HuH-7 (cell line): ENCODE results near the gene PITPNC1.
"Not testable (repeated sequence)": the region's sequence is repeated elsewhere in the genome, so short reads cannot be mapped to it uniquely, and the experiment has no call there.

Experiments used
- DNase-seq: peaks from one replicate; pipeline ENCODE4 v3.0.0; 2011; ENCODE audit warnings: low spot score

Gene PITPNC1

DNA sequence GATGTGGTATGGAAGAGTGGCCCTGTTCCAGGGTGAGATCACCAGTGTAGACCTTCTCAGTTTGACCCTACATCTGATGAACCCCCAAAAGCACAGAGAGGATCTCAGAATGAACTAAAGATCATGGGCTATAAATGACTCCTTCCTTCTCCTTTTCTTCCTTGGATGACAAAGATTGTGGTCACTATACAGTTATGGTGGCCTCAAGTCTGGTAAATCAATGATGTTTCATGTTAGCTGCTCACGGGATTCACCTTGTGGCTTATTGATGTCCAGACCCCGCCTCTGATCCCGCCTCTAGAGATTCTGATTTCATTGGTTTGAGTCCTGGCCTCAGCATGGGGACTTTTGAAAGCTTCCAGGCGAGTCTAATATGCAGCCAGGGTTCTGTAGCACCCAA is 112.2 kb downstream of the PITPNC1 start:
- no peak for DNase-seq

DNA sequence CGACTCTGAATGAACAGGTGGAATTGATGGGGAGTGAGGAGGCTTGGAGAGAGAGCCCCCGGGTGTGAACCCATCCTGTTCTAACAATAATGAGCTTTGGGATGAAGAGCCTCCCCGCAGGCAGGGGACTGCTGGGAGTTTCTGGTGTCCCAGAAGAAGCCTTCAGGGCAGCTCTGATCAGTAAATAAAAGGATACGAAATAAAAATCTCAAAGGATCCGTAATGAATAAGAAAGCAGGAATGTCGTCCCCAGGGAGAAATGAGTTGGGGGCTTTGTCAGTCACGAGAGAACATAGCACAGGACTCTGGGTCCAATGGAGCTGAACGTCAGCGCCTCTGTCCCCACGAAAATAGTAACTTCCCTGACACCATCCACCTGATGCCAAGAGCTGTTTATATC is 113.4 kb downstream of the PITPNC1 start:
- DNase-seq: no peak

DNA sequence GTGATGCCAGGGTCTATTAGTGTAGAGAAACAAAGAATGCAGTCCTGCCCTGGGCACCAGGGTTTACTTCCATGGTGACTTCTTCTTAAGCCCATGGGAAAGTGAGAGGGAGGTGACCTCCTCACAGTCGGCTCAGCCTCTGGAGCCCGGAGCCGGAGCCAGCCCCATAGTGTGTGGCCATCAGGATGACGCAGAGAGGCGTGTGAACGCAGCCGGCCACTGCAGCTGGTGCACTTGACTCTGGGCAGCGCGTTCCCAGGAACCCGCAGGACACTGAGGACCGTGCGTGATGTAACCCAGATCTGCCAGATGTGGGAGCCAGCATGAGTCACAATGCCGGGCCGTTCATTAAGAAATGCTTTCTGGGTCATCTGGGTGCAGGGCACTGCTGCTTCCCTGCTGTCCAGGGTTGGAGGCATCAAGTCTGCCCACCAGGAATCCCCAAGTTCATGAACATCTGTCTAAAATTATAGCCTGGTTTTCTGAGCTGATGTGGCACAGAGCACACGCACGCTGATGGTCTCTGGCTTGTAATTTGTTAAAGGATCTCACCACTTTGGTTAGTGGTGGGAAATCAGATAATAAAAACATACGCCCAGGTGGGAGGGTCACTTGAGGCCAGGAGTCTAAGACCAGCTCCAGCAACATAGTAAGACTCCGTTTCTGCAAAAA is 114.1 kb downstream of the PITPNC1 start:
- no peak for DNase-seq

DNA sequence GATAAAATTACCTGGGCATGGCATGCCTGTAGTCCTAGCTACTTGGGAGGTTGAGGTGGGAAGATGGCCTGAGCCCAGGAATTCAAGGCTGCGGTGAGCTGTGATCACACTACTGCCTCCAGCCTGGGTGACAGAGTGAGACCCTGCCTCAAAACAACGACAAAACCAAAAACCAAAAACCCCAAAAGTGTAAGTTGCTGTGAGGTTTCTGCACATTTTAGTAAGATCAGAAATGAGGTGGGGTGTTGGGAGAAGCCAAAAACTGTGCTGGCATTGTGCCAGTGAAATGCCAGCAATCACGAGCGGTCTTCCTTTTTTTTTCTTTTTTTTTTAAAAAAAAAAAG is 114.6 kb downstream of the PITPNC1 start:
- no peak for DNase-seq

DNA sequence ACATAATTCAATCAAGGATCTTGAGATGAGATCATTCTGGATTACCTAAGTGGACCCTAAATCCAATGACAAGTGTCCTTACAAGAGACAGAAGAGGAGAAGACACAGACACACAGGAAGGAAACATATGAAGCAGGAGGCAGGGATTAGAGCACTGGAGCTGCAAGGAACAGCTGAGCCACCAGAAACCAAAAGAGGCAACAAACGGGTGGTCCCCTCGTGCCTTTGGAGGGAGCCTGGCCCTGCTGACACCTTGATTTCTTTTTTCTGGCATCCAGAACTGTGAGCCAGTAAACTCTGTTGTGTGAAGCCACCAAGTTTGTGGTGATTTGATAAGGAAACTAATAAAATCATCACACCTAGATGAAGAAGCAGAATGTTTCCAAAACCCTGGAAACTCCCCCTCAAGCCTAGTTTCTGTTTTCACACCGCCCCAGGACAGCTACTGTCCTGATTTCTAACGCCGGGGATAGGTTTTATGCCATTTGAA is 115.2 kb downstream of the PITPNC1 start:
- DNase-seq: no peak

DNA sequence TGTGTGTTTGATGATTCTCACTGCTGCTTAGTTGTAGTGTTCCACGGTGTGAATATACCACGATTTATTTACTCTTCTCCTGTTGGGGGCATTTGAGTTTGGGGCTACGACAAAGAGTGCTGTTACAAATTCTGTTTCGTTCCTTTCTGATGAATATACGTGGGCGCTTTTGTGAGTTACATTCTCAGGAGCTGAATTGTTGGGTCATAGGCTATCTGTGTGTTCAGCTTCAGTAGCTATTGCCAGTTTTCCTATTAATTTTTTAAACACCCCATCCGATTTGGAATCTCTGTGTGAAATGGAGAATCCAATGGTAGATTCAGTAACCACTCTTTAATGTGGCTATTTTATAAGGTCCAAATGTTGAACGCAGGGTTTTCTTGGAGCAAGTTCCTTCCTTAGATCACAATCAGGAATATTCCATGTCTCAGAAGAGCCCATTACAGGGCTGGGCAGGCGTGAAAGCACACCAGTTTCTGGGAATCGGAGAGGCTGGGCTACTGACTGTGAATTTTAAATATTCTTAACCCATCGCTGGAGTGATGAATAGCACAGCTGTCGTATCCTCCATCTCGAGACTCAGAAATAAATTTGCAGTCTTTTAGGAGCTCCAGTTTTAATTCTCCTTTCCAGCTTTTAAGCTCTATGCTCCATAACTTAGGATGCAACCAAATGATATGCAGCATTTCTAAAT is 115.9 kb downstream of the PITPNC1 start:
- DNase-seq: no peak

DNA sequence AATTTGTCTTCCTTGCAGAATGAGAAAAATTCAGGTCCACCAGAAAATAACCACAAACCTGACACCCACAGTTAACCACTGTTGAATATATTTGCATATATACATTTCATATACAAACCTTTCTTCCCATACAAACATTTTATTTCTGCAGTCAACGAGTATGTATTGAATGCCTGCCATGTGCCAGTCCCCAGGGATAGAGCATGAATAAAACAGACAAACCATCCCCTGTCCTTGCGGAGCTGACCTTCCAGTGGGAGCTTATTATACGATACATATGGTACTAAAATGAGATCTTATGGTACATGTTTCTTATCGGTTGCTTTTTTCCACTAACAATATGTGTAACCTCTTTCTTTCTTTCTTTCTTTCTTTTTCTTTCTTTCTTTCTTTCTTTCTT is 116.7 kb downstream of the PITPNC1 start:
- DNase-seq: no peak

DNA sequence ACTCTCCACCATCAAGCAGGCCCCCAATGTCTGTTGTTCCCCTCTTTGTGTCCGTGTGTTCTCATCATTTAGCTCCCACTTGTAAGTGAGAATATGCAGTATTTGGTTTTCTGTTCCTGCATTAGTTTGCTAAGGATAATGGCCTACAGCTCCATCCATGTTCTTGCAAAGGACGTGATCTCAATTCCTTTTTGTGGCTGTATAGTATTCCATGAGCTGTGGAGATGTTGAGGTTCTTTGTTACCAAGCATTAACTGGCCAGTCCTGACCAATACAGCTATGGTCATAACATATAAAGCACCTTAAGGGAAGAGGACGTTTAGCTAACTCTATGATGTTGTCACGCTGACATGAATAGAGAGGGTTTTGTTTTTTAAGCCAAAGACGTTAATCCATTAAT is 118.5 kb downstream of the PITPNC1 start:
- not testable (repeated sequence) for DNase-seq

DNA sequence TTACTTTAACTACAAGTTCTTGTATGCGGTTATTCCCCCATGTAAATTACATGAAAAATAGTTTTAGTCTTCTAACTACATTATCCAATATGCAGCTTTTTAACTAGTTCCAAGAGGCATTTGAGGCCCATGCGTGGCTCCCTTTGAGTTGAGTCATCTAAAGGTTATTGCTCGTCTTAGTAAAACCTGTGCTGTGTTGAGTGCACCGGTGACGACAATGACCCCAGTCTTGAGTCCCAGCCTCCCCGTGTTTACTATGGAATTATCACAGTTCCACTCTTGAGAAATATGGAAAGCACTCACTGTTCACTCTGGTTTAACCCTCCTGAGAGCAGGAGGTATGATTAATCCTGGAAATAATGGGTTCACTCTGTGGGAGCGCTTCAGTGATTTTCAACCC is 119.2 kb downstream of the PITPNC1 start:
- DNase-seq: no peak

DNA sequence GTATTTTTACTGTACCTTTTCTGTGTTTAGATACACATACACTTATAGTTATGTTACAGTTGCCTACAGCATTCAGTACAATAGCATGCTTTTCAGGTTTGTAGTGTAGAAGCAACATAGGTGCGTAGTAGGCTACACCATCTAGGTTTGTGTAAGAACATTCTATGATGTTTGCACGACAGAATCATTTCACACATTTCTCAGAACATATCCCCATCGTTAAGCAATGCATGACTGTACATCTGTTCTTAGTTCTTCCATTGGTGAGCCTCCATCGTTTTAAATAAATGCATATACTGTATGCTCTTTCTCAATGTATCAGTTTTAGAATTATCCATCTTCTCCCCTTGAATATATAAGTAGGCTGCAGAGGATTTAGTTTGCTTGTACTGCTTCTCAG is 122.6 kb downstream of the PITPNC1 start:
- no peak for DNase-seq

DNA sequence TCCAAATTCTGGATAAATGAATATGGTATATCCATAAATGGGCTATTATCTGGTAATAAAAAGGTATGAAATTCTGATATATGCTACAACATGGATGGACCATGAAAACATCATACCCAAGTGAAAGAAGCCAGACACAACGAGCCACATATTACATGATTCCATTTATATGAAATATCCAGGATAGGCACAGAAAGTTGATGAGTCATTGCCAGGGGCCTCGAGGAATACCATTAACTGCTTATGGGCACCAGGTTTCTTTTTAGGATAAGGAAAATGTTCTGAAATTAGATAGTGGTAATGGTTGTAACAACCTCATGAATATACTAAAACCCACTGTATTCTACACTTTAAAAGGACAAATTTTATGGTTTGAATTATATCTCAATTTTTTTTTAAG is 123.2 kb downstream of the PITPNC1 start:
- no peak for DNase-seq

DNA sequence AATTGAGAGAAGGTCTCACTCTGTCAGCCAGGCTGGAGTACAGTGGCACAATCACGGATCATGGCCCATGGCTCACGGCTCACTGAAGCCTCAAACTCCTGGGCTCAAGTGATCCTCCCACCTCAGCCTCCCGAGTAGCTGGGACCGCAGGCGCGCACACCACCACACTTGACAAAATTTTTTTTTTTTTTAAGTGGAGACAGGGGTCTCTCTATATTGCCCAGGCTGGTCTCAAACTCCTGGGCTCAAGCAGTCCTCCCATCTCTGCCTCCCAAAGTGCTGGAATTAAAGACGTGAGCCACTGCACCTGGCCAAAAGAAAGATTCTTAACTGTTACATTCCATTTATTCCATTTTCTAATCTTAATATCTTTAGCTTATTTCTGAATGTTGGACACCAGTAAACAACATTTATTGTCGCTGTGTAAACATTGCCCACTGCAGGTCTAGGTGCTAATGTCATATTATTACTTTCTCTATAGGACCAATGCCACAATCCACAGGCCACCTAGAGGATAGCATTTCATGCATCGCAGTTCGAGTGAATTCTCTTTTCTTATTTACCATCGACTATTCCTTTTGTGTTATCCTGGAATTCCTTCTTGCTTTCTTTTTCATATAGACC is 123.7 kb downstream of the PITPNC1 start:
- DNase-seq: no peak

DNA sequence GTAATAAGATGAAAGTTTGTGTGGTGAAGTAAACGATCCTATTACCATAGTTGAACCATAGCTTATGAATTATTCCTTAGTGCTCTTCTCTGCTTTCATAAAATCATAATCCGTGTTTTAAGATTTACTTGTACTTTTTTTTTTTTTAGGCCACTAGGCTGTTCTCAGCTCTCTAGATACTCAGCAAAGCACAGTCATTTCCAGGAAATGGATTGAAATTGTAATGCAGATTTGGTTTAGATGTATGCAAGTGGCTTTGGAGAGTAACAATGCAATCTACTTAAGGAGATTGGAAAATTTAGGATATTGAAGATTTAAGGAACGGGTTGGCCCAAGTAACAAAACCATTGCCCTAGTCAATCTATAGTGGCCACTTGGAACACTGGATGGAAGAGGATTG is 125.1 kb downstream of the PITPNC1 start:
- DNase-seq: no peak

DNA sequence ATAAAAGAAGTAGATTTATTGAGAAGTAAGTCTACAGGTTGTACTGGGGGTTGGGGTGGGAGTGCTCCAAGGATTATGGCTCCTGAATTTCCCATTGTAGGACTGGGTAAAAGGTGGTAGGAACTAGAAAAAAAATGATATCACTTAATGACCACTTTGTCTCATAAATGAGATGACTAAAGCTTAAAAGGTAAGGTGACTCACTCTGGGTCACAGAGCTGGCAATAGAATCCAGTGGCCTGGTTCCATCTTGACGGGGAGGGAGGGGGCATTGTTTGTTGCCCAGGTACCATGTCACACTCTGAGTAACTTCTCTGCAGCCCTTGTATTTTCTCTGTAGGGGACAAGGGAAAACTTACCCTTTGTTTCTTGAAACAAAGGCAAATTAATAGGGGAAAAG is 126.1 kb downstream of the PITPNC1 start:
- DNase-seq: no peak

DNA sequence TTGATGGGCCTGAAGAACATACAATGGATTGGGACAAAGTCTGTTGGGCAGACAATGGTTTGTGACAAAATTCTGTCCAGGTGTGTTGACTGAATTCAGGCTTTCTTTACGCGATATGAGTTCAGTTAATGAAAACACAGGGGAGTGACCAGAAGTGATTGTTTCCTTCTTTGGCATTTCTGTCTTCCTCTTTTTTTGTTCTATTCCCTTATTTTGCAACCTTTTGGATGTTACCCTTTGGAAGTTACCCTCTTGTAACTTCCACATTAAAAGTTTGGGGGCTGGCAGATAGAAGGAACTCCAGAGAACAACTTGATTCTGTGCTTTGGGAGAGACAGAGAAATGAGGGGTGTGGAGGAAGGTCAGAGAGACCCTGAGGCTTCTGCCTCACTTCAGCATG is 126.7 kb downstream of the PITPNC1 start:
- DNase-seq: no peak

DNA sequence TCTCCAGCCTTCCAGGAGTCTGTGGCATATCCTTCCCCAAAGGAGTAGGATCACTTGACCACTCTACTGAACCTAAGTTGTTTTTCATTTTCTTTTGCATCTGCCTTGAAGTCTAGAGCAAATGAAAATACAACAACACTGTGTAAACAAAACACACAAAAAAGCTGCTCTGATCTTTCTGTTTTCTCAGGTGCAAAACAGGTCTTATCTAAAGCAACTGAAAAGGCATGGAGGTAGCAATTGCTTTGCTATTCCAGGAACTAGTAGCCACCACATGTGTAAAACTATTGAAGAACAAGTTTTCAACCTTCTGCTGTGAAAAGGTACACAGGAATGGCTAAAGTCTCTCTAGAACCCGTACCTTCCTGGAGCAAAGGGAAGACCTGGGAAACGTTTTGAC is 127.1 kb downstream of the PITPNC1 start:
- DNase-seq: no peak

DNA sequence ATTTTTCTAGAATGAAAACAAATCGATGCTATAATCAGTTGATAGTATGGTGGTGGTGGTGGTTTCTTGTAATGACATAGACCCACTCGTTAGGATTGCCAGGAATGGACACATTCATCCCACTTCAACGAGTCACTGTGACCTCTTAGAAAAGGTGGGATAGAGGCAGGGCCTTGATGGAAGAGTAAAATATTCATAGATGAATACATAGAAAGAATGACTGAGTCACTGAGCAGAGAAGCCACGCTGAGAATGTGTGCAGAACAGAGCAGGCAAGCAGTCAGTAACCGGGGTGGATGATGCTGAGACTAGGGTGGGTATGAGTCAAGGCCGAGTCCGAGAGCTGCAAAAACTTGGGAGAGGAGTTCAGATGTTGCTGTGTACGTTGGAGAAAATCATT is 129.9 kb downstream of the PITPNC1 start:
- DNase-seq: no peak

DNA sequence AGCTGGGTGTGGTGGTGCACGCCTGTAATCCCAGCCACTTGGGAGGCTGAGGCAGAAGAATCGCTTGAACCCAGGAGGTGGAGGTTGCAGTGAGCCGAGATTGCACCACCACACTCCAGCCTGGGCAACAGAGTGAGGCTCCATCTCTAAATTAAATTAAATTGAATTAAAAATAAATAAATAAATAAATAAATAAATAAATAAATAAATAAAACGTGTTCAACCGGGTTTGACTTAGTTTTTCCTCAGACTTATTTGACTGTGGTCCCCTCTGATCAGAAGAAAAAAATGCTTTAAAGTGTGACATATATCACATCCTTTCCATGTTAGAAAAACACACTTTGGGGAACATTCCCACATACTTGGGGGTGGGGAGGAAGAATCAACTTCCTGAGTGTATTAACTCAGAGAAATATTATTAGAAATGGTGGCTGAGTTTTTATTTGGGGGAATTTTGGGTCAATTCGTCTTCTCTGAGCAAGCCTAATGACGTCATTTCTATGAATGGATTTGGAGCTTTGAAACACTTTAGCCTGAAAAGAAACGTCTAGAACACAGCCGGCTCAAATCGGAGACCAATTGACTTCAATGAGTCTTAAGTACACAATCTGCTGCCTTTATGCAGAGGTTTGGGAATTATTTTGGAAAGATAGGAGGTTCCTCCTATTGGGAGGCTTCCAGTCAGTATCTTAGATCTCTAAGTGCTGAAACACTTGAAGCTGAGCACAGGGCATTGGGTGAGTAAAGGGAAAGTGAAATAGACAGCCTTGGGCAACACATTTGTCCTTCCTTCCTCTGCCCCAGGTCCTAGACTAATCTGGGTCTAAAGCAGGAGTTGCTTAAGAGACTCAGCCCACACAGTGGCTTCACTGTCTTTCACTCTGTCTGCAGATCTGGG is 132.6 kb downstream of the PITPNC1 start:
- no peak for DNase-seq

DNA sequence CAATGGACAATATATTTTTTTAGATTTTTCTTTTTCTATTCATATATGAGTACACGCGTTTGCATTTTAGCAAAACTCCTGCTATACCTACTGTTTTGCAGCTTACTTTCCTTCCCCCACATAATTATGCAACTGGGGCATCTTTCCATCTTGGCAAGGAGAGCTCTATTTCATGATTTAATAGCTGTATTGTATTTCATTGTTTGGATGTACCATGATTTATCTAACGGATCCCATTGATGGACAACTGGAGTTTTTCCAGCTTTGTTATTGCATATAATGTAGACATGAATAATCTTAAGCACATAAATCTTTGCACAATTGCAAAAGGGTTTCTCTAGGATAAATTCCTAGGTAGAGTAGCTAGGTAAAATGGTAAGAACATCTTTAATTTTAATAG is 133.9 kb downstream of the PITPNC1 start:
- no peak for DNase-seq

DNA sequence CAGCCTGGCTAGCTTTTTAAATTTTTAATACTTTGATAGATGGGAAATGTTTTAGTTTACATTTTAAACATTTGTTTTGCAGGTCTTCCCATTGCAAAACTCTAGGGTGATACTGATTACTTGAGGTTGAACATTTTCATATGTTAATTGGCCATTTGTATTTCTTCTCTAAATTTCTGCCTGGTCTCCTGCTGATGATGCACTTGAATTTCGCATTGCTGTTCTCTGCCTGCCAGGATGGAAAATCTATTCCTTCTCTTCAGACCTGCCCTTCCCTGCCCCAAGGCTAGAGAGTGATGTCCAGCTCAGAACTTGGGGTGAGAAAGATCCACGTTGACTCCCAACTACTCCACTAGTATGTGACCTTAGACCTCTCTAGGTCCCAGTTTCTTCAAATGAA is 134.7 kb downstream of the PITPNC1 start:
- DNase-seq: no peak

DNA sequence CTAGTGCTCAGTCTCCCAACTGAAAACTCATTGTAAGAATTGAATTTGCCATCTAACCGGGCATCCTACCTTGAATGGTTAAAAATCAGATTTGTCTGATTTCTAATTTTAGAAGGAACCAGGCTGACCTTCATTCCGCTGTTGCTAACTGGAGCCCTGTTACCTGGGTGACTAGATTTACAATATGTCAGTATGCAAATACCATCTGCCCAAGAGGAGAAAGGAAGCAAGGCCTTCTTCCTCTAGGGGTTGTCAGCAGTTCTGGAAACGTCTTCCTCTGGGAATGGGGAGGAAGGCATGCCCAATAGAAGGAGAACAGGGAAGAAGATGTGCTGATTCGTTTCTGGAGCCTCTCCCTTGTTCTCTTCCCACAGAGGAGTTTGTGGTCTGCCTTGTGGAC is 137.9 kb downstream of the PITPNC1 start:
- DNase-seq: no peak

DNA sequence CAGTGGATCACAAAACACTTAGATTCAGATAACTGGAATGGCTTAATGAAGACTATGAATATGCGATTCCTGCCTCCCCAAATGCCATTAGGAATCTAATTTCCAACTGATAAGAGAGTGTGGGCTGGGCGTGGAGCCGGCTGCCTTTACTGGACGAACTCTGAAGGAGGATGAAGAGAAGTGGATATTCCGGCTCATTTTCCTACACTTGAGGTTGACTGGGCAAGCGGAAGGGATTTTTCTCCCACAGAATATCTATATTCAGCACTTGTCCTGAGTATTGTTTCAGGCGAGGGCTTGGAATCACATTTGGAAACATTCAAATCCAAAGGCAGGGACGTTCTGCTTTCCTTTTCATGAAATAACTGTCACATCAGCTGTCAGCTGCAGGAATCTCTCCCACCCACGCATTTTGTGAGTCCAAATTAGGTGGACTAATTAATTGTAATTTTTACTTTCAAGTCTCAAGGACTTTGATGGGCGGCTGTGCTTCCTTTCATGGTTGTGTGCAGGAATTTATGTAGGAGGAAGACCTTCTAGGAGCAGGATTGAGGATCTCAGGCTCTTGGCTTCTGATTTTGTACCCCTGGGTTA is 138.5 kb downstream of the PITPNC1 start:
- DNase-seq: no peak
